IMR-90 (cell line): ENCODE results near the gene CA11. TPM values are rescaled to one million over a fixed set of nuclear protein-coding genes. Genes with fewer than 3 reads are reported as not detected.

Source experiments
- ATAC-seq: fragments of 200-7000 bp; cut with Tn5 transposase; 2 replicates; pipeline ENCODE4 v1.9.1; 2020; ENCODE audit warnings: low read depth, mild to moderate bottlenecking, moderate library complexity
- BruUV-seq: library from RNA; stranded (reverse); fragments of 400-500 nt; replicated peaks from 2 replicates; lab custom pipeline; 2021; lab: Mats Ljungman, UMichigan
- CTCF ChIA-PET: fragments of 300-600 bp; formaldehyde crosslinking; extraction: SDS; loops from one replicate; lab custom pipeline; 2021; ENCODE audit warnings: antibody characterized with exemption; lab: Yijun Ruan, JAX
- POLR2A ChIA-PET: fragments of 300-600 bp; sonication (Branson Sonifier 250); formaldehyde crosslinking; loops from one replicate; lab custom pipeline; 2022; ENCODE audit warnings: antibody characterized with exemption; ENCODE audit not compliant: unreplicated experiment; lab: Charles Lee
- DNase-seq: peaks from one replicate; pipeline ENCODE4 v3.0.0; 2013
- H2AFZ ChIP-seq: replicated peaks from 2 replicates; pipeline ENCODE3; 2013; ENCODE audit warnings: low read length, mild to moderate bottlenecking; ENCODE audit not compliant: poor library complexity
- H2AK5ac ChIP-seq: 2 replicates; pipeline ENCODE4 v1.6.1; 2013; ENCODE audit warnings: low read depth, low read length, inconsistent platforms
- H2AK9ac ChIP-seq: replicated peaks from 2 replicates; pipeline ENCODE3; 2013; ENCODE audit warnings: mild to moderate bottlenecking, low read depth, low read length, moderate library complexity; ENCODE audit not compliant: poor library complexity
- H2BK120ac ChIP-seq: 2 replicates; pipeline ENCODE4 v1.6.1; 2013; ENCODE audit warnings: low read depth, low read length, inconsistent platforms
- H2BK15ac ChIP-seq: 3 replicates; pipeline ENCODE4 v1.6.1; 2013; ENCODE audit warnings: low read depth, low read length, inconsistent platforms
- H2BK20ac ChIP-seq: 2 replicates; pipeline ENCODE4 v1.6.1; 2013; ENCODE audit warnings: low read depth, mild to moderate bottlenecking, inconsistent platforms, low read length, moderate library complexity
- H2BK5ac ChIP-seq: 2 replicates; pipeline ENCODE4 v1.6.1; 2013; ENCODE audit warnings: mild to moderate bottlenecking, low read depth, low read length, inconsistent platforms; ENCODE audit not compliant: poor library complexity, severe bottlenecking
- H3K14ac ChIP-seq: replicated peaks from 2 replicates; pipeline ENCODE4 v1.6.1; 2013; ENCODE audit warnings: low read depth, low read length, inconsistent platforms
- H3K18ac ChIP-seq: 2 replicates; pipeline ENCODE4 v1.6.1; 2013; ENCODE audit warnings: low read depth, low read length, control low read depth
- H3K23ac ChIP-seq: 2 replicates; pipeline ENCODE4 v1.6.1; 2013; ENCODE audit warnings: low read depth, low read length, inconsistent platforms
- H3K27ac ChIP-seq: 2 replicates; pipeline ENCODE4 v1.5.1; 2013; ENCODE audit warnings: mild to moderate bottlenecking, control low read depth, low read length; ENCODE audit not compliant: insufficient read depth
- H3K27me3 ChIP-seq: 2 replicates; pipeline ENCODE4 v1.6.1; 2013; ENCODE audit warnings: low read length; ENCODE audit not compliant: control insufficient read depth, insufficient read depth
- H3K36me3 ChIP-seq: 2 replicates; pipeline ENCODE4 v1.6.1; 2013; ENCODE audit warnings: low read length, mixed read lengths; ENCODE audit not compliant: control insufficient read depth, insufficient read depth
- H3K4ac ChIP-seq: 2 replicates; pipeline ENCODE4 v1.6.1; 2013; ENCODE audit warnings: low read depth, low read length, inconsistent platforms
- H3K4me1 ChIP-seq: 2 replicates; pipeline ENCODE4 v1.6.1; 2013; ENCODE audit warnings: low read length, mixed read lengths; ENCODE audit not compliant: control insufficient read depth, insufficient read depth
- H3K4me2 ChIP-seq: 2 replicates; pipeline ENCODE4 v1.6.1; 2013; ENCODE audit warnings: low read depth, mild to moderate bottlenecking, control low read depth, low read length, moderate library complexity
- H3K4me3 ChIP-seq: 2 replicates; pipeline ENCODE4 v1.5.1; 2013; ENCODE audit warnings: low read depth, mild to moderate bottlenecking, control low read depth, low read length, moderate library complexity; ENCODE audit not compliant: insufficient read depth
- H3K56ac ChIP-seq: 2 replicates; pipeline ENCODE4 v1.6.1; 2013; ENCODE audit warnings: low read length, inconsistent platforms; ENCODE audit not compliant: insufficient read depth; ENCODE audit errors: extremely low read depth
- H3K79me1 ChIP-seq, 2 experiments: 2 replicates each; pipeline ENCODE4 v1.6.1; 2013; ENCODE audit warnings: low read length in 2 of 2, inconsistent platforms in 1 of 2, low read depth in 1 of 2
- H3K9ac ChIP-seq: 2 replicates; pipeline ENCODE4 v1.6.1; 2013; ENCODE audit warnings: low read depth, low read length, control low read depth
- H3K9me1 ChIP-seq: 2 replicates; pipeline ENCODE4 v1.6.1; 2013; ENCODE audit warnings: low read length, inconsistent platforms; ENCODE audit not compliant: insufficient read depth
- H3K9me3 ChIP-seq: 2 replicates; pipeline ENCODE4 v1.6.1; 2013; ENCODE audit warnings: low read length; ENCODE audit not compliant: control insufficient read depth, insufficient read depth
- H4K20me1 ChIP-seq: 2 replicates; pipeline ENCODE4 v1.6.1; 2013; ENCODE audit warnings: low read length, inconsistent platforms; ENCODE audit not compliant: insufficient read depth
- H4K5ac ChIP-seq: 2 replicates; pipeline ENCODE4 v1.6.1; 2013; ENCODE audit warnings: mild to moderate bottlenecking, low read depth, low read length, control low read depth
- H4K8ac ChIP-seq, 2 experiments: 2 replicates each; pipeline ENCODE4 v1.6.1; 2013; ENCODE audit warnings: low read depth in 2 of 2, low read length in 2 of 2, control low read depth in 1 of 2, inconsistent platforms in 1 of 2
- H4K91ac ChIP-seq: 2 replicates; pipeline ENCODE4 v1.6.1; 2013; ENCODE audit warnings: low read depth, low read length, inconsistent platforms; ENCODE audit not compliant: insufficient read depth
- BHLHE40 ChIP-seq: fragments of 150-350 bp; IDR thresholded peaks from 2 replicates; pipeline ENCODE4 v1.6.1; 2016; ENCODE audit warnings: mild to moderate bottlenecking, low read depth, low read length
- CHD1 ChIP-seq: IDR thresholded peaks from 2 replicates; pipeline ENCODE4 v1.6.1; 2012; ENCODE audit warnings: low read depth, low read length, improper control_type of control experiment
- FOS ChIP-seq: fragments of 150-350 bp; IDR thresholded peaks from 2 replicates; pipeline ENCODE4 v1.6.1; 2016; ENCODE audit warnings: low read depth, low read length
- MAFK ChIP-seq: IDR thresholded peaks from 2 replicates; pipeline ENCODE4 v1.6.1; 2012; ENCODE audit warnings: low read depth, low read length, improper control_type of control experiment
- MAZ ChIP-seq: IDR thresholded peaks from 2 replicates; pipeline ENCODE4 v1.6.1; 2012; ENCODE audit warnings: low read depth, mild to moderate bottlenecking, low read length, improper control_type of control experiment, moderate library complexity, borderline replicate concordance
- MXI1 ChIP-seq: IDR thresholded peaks from 2 replicates; pipeline ENCODE4 v1.6.1; 2012; ENCODE audit warnings: low read depth, mild to moderate bottlenecking, low read length, moderate library complexity, borderline replicate concordance
- NFE2L2 ChIP-seq: fragments of 150-350 bp; IDR thresholded peaks from 2 replicates; pipeline ENCODE4 v1.6.1; 2016; ENCODE audit warnings: low read depth, mild to moderate bottlenecking, low read length
- POLR2A ChIP-seq: IDR thresholded peaks from 2 replicates; pipeline ENCODE4 v1.6.1; 2012; ENCODE audit warnings: mild to moderate bottlenecking, low read depth, low read length
- RAD21 ChIP-seq: IDR thresholded peaks from 2 replicates; pipeline ENCODE4 v1.6.1; 2012; ENCODE audit warnings: low read length, improper control_type of control experiment
- RCOR1 ChIP-seq: IDR thresholded peaks from 2 replicates; pipeline ENCODE4 v1.6.1; 2012; ENCODE audit warnings: mild to moderate bottlenecking, low read length, improper control_type of control experiment; ENCODE audit not compliant: insufficient replicate concordance
- RFX5 ChIP-seq: IDR thresholded peaks from 2 replicates; pipeline ENCODE4 v1.8.0; 2012; ENCODE audit warnings: low read depth, mild to moderate bottlenecking, low read length, moderate library complexity
- SMC3 ChIP-seq: fragments of 150-350 bp; IDR thresholded peaks from 2 replicates; pipeline ENCODE4 v1.6.1; 2016; ENCODE audit warnings: low read depth, mild to moderate bottlenecking, antibody characterized with exemption, low read length, moderate library complexity
- WGBS, 2 experiments: methylation state at CpG; one replicate each; pipeline versions ENCODE4 v1.1.5 to v1.1.7; 2013; ENCODE audit warnings: missing lambda C conversion rate in 2 of 2; ENCODE audit not compliant: insufficient read length in 1 of 2; ENCODE audit errors: extremely low coverage in 2 of 2; 5-methylcytosine and 5-hydroxymethylcytosine counted together
- dilution Hi-C: fragments of 300-500 bp; cut with HindIII; formaldehyde crosslinking; loops from one replicate; pipeline ENCODE4 v1.14.3; 2018; ENCODE audit warnings: low sequenced_read_pairs; ENCODE audit not compliant: unreplicated experiment
- in situ Hi-C: fragments of 300-500 bp; cut with MboI; formaldehyde crosslinking; loops from 3 replicates; pipeline ENCODE4 v1.14.3; 2019; ENCODE audit warnings: low sequenced_read_pairs, inconsistent platforms, mixed read lengths
- intact Hi-C: fragments of 100-400 bp; cut with micrococcal nuclease; formaldehyde crosslinking; loops from 2 replicates; pipeline ENCODE4 v1.10.0; 2022
- polyA plus RNA-seq, 3 experiments: library from polyadenylated mRNA; depleted of rRNA; stranded (reverse); fragments of >200 nt; gene quantifications; 2 replicates each; pipeline ENCODE4 v1.2.3, GENCODE V29; 2012; ENCODE audit warnings: low replicate concordance in 1 of 3
- total RNA-seq: library from RNA; depleted of rRNA; stranded (reverse); fragments of >200 nt; gene quantifications from 2 replicates; pipeline ENCODE4 v1.2.3, GENCODE V29; 2012
- TF ChIP-seq, protein P1 (sequence below): fragments of 150-350 bp; IDR thresholded peaks from 2 replicates; pipeline ENCODE4 v1.6.1; 2017; ENCODE audit warnings: mild to moderate bottlenecking, antibody characterized with exemption, low read length, low read depth
- TF ChIP-seq, protein P2 (sequence below): fragments of 150-350 bp; IDR thresholded peaks from 2 replicates; pipeline ENCODE4 v1.6.1; 2016; ENCODE audit warnings: low read depth, mild to moderate bottlenecking, low read length, moderate library complexity, borderline replicate concordance
- TF ChIP-seq, protein P3 (sequence below): conservative IDR thresholded peaks from 2 replicates; pipeline ENCODE4 v1.5.1; 2012; ENCODE audit warnings: mild to moderate bottlenecking, low read depth, low read length, improper control_type of control experiment

CA11 gene
- total and polyA plus RNA-seq, 2 of the 4 experiments (the other 2 are of a cell fraction), result 1.3 to 2.9 TPM

DNA sequence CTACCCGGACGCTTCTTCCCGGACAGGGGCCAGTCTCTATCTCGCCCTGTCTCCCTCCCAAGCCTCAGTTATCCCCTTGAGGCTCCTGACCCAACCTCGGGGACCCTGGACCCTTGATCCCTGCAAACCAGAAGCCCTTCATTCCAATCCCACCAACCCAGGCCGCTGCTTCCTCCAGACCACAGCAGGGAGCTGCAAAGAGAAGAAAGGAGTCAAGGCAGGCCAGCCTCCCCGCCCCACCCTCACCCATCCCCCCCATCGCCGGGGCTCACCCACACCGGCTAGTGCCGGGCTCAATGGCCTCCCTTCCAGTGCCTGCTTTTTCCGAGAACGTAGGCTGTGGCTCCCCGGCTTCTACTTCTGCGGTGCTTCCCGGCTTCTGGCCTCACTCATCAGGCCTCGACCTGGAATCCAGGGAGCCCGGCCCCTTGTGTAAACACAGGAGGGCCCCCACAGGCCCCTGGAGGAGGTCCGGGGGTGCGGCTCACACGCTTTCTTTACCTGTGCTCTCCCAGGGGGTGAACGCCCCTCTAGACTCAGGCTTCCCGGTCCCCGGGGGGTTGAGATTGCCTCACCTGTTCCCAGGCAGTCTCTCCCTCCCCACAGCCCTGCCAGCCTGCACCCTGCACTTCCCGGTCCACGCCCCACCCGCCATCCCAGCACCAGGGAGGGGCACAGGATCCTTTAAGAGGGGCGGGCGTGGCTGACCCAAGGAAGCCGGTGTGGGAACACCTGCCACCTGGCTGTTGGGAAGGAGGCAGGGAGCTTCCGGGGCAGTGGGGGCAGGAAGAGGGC lies 31.4 kb downstream of the CA11 start, which contains the start of gene FAM83E:
TSS of gene FAM83E (minus strand) at position 641 of the 795 bp plus-strand sequence. CDS start 1,704 bp downstream, outside the sequence.
- peaks cover 8% of the 10 kb centered on the region for H3K4me1 ChIP-seq
- no peak within 1 kb of the TSS for H3K23ac ChIP-seq
- H3K9ac ChIP-seq, result no peak within 1 kb of the TSS
- no peak within 1 kb of the TSS for H2BK20ac ChIP-seq
- H3K27me3 ChIP-seq, result no peaks in the 10 kb centered on the region
- no peak within 1 kb of the TSS for H3K4me3 ChIP-seq
- H3K4ac ChIP-seq, result no peak within 1 kb of the TSS
- no peak within 1 kb of the TSS for H3K14ac ChIP-seq
- no peak within 1 kb of the TSS for H2AK5ac ChIP-seq
- no TSS peak for BruUV-seq
- intact Hi-C loops, result no loop called here
- H3K9me1 ChIP-seq, result no peaks in the 10 kb centered on the region
- H2BK15ac ChIP-seq, result no peak within 1 kb of the TSS
- H4K8ac ChIP-seq, result no peak within 1 kb of the TSS; a peak in 1 of 4 replicates
- dilution Hi-C loops, result no loop called here
- ATAC-seq (no peak), DNase-seq (no peak)
- no peak within 1 kb of the TSS for H3K18ac ChIP-seq
- no peak within 1 kb of the TSS for H2AFZ ChIP-seq
- H4K91ac ChIP-seq, result no peak within 1 kb of the TSS
- H3K36me3 ChIP-seq, result peaks cover 28% of the 10 kb centered on the region
- no peak within 1 kb of the TSS for H2BK120ac ChIP-seq
- in situ Hi-C loops, result no loop called here
- ChIA-PET POLR2A (no interaction called here), CTCF (no interaction called here)
- H2BK5ac ChIP-seq, result no peak within 1 kb of the TSS
- H3K27ac ChIP-seq, result no peak within 1 kb of the TSS
- H3K56ac ChIP-seq, result no peak within 1 kb of the TSS
- H3K4me2 ChIP-seq, result no peak within 1 kb of the TSS
- peaks cover 8 to 39% of the 10 kb centered on the region in 2 experiments; a peak in 3 of 4 replicates for H3K79me1 ChIP-seq
- H2AK9ac ChIP-seq, result peak within 1 kb of the TSS; percentile 10
- H4K20me1 ChIP-seq, result peaks cover 53% of the 10 kb centered on the region
- WGBS, 2 experiments, result 52% methylated on average over 8 of the region's 31 CpGs; no CpG with 5 or more reads in 1 of the 2 experiments
- H4K5ac ChIP-seq, result no peak within 1 kb of the TSS
- no peaks in the 10 kb centered on the region for H3K9me3 ChIP-seq
- no peak for TF ChIP-seq MAZ
- TF ChIP-seq MXI1, result no peak
- no peak for TF ChIP-seq FOS
- TF ChIP-seq CHD1, result no peak
- TF ChIP-seq, protein P1, sequence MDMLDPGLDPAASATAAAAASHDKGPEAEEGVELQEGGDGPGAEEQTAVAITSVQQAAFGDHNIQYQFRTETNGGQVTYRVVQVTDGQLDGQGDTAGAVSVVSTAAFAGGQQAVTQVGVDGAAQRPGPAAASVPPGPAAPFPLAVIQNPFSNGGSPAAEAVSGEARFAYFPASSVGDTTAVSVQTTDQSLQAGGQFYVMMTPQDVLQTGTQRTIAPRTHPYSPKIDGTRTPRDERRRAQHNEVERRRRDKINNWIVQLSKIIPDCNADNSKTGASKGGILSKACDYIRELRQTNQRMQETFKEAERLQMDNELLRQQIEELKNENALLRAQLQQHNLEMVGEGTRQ, result no peak
- TF ChIP-seq NFE2L2, result no peak
- TF ChIP-seq, protein P2, sequence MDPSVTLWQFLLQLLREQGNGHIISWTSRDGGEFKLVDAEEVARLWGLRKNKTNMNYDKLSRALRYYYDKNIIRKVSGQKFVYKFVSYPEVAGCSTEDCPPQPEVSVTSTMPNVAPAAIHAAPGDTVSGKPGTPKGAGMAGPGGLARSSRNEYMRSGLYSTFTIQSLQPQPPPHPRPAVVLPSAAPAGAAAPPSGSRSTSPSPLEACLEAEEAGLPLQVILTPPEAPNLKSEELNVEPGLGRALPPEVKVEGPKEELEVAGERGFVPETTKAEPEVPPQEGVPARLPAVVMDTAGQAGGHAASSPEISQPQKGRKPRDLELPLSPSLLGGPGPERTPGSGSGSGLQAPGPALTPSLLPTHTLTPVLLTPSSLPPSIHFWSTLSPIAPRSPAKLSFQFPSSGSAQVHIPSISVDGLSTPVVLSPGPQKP, result no peak
- TF ChIP-seq RCOR1, result no peak
- no peak for TF ChIP-seq RFX5
- TF ChIP-seq RAD21, result no peak
- no peak for TF ChIP-seq SMC3
- TF ChIP-seq, protein P3, sequence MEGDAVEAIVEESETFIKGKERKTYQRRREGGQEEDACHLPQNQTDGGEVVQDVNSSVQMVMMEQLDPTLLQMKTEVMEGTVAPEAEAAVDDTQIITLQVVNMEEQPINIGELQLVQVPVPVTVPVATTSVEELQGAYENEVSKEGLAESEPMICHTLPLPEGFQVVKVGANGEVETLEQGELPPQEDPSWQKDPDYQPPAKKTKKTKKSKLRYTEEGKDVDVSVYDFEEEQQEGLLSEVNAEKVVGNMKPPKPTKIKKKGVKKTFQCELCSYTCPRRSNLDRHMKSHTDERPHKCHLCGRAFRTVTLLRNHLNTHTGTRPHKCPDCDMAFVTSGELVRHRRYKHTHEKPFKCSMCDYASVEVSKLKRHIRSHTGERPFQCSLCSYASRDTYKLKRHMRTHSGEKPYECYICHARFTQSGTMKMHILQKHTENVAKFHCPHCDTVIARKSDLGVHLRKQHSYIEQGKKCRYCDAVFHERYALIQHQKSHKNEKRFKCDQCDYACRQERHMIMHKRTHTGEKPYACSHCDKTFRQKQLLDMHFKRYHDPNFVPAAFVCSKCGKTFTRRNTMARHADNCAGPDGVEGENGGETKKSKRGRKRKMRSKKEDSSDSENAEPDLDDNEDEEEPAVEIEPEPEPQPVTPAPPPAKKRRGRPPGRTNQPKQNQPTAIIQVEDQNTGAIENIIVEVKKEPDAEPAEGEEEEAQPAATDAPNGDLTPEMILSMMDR, result no peak
- no peak for TF ChIP-seq BHLHE40
- no peak for TF ChIP-seq MAFK
- no peak for TF ChIP-seq POLR2A
